GM12892 (cell line): ENCODE data around the gene LIN7B.

Source experiments
- DNase-seq: peaks from one replicate; pipeline ENCODE4 v3.0.0; 2011; ENCODE audit not compliant: insufficient read length
- FAIRE-seq: peaks from 2 replicates; lab custom pipeline; 2011; peaks lifted over from hg19 to GRCh38; lab: Jason Lieb, UNC
- POLR2A ChIP-seq: IDR thresholded peaks from 2 replicates; pipeline ENCODE4 v1.6.1; 2011; ENCODE audit warnings: low read depth, low read length, control low read depth
- POLR2AphosphoS5 ChIP-seq: IDR thresholded peaks from 2 replicates; pipeline ENCODE4 v1.6.1; 2011; ENCODE audit warnings: low read depth, low read length, control low read depth
- TAF1 ChIP-seq: IDR thresholded peaks from 2 replicates; pipeline ENCODE4 v1.6.1; 2011; ENCODE audit warnings: low read depth, mild to moderate bottlenecking, control low read depth, low read length, borderline replicate concordance

Gene LIN7B

GRCh38 chr19:49080392-49080791 is 33.8 kb upstream of the LIN7B start:
- no peak for FAIRE-seq
- DNase-seq, result no peak
- TF ChIP-seq POLR2AphosphoS5 (no peak), TAF1 (no peak), POLR2A (no peak)

- no peak for DNase-seq
- no peak for FAIRE-seq
- no peak for TF ChIP-seq POLR2AphosphoS5
- no peak for TF ChIP-seq POLR2A
- no peak for TF ChIP-seq TAF1
These were observed 32.9 kb upstream of the LIN7B start for GRCh38 chr19:49081273-49081672.

- DNase-seq (no peak), FAIRE-seq (no peak)
- TF ChIP-seq POLR2AphosphoS5 (no peak), TAF1 (no peak), POLR2A (no peak)
These were observed 29.8 kb upstream of the LIN7B start for GRCh38 chr19:49084206-49085019.

- DNase-seq (peak; percentile 99), FAIRE-seq (peak; percentile 99)
- TF ChIP-seq POLR2AphosphoS5 (peak; percentile 98), TAF1 (peak; percentile 97), POLR2A (peak; percentile 96)
These were observed 28.9 kb upstream of the LIN7B start, which contains the start of gene SNRNP70 for GRCh38 chr19:49085020-49085867. Gene SNRNP70, plus strand, starts transcription at chr19:49085451. Its CDS starts 964 bp downstream, at chr19:49086415.

GRCh38 chr19:49085868-49086232 is 28.3 kb upstream of the LIN7B start:
- DNase-seq (no peak), FAIRE-seq (no peak)
- no peak for TF ChIP-seq TAF1
- TF ChIP-seq POLR2AphosphoS5, result no peak
- no peak for TF ChIP-seq POLR2A

GRCh38 chr19:49086296-49086695 is 27.9 kb upstream of the LIN7B start:
- TF ChIP-seq POLR2A (no peak), TAF1 (no peak), POLR2AphosphoS5 (no peak)
- FAIRE-seq (no peak), DNase-seq (no peak)

- DNase-seq (no peak), FAIRE-seq (no peak)
- TF ChIP-seq POLR2AphosphoS5 (0 out of 2 replicates have a peak, but pooled peaks have one; percentile 8), TAF1 (no peak), POLR2A (no peak)
These were observed 22.7 kb upstream of the LIN7B start for GRCh38 chr19:49091391-49092038.

GRCh38 chr19:49092686-49093085 is 21.5 kb upstream of the LIN7B start:
- no peak for FAIRE-seq
- TF ChIP-seq TAF1 (no peak), POLR2A (no peak), POLR2AphosphoS5 (no peak)
- no peak for DNase-seq

GRCh38 chr19:49094505-49095482 is 19.4 kb upstream of the LIN7B start:
- FAIRE-seq, result no peak
- TF ChIP-seq POLR2AphosphoS5, result peak; percentile 29
- TF ChIP-seq TAF1, result no peak
- peak; percentile 25; the same call in 1 of the 2 replicates for TF ChIP-seq POLR2A
- no peak for DNase-seq

GRCh38 chr19:49097453-49098288 is 16.5 kb upstream of the LIN7B start:
- FAIRE-seq (peak; percentile 96), DNase-seq (peak; percentile 70)
- TF ChIP-seq POLR2AphosphoS5 (peak; percentile 55; the same call in 1 of the 2 replicates), POLR2A (no peak), TAF1 (no peak)
